HL-60/S4 treated with retinoic acid at 250 ng/mL for 4 days and 3 days (cell line): Measurements from ENCODE around the gene FIZ1.
"Not testable (repeated sequence)": the region's sequence is repeated elsewhere in the genome, so short reads cannot be mapped to it uniquely, and the experiment has no call there.

Experiments
- in situ Hi-C: fragments of 300-500 bp; cut with MboI; formaldehyde crosslinking; loops from 2 replicates; pipeline ENCODE4 v1.7.0; 2022; ENCODE audit warnings: low sequenced_read_pairs

The FIZ1 gene

GRCh38 chr19:55578761-55579747 is 20.3 kb downstream of the FIZ1 start:
- in situ Hi-C loops: no loop called here

- in situ Hi-C loops: no loop called here
Measured at GRCh38 chr19:55578031-55578760, 21.1 kb downstream of the FIZ1 start.

GRCh38 chr19:55576746-55577145 is 22.6 kb downstream of the FIZ1 start:
- in situ Hi-C loops: no loop called here

- in situ Hi-C loops: not testable (repeated sequence)
Measured at GRCh38 chr19:55573929-55574328, 25.4 kb downstream of the FIZ1 start.

- in situ Hi-C loops: not testable (repeated sequence)
Measured at GRCh38 chr19:55569477-55569876, 29.8 kb downstream of the FIZ1 start.

- in situ Hi-C loops: no loop called here
Measured at GRCh38 chr19:55567708-55568328, 31.5 kb downstream of the FIZ1 start.

- in situ Hi-C loops: no loop called here
Measured at GRCh38 chr19:55566823-55567222, 32.5 kb downstream of the FIZ1 start.

- in situ Hi-C loops: no loop called here
Measured at GRCh38 chr19:55563261-55563690, 36.0 kb downstream of the FIZ1 start.

GRCh38 chr19:55559684-55560083 is 39.6 kb downstream of the FIZ1 start:
- in situ Hi-C loops: no loop called here

GRCh38 chr19:55554741-55555152 is 44.6 kb downstream of the FIZ1 start:
- in situ Hi-C loops: no loop called here

GRCh38 chr19:55554302-55554701 is 45.0 kb downstream of the FIZ1 start:
- in situ Hi-C loops: no loop called here

- in situ Hi-C loops: no loop called here
Measured at GRCh38 chr19:55553217-55554182, 45.8 kb downstream of the FIZ1 start.

- in situ Hi-C loops: no loop called here
Measured at GRCh38 chr19:55552620-55553019, 46.7 kb downstream of the FIZ1 start.

GRCh38 chr19:55552206-55552605 is 47.1 kb downstream of the FIZ1 start:
- in situ Hi-C loops: no loop called here

- in situ Hi-C loops: no loop called here
Measured at GRCh38 chr19:55550321-55550650, 49.0 kb downstream of the FIZ1 start.

- in situ Hi-C loops: no loop called here
Measured at GRCh38 chr19:55549500-55550320, 49.6 kb downstream of the FIZ1 start.

GRCh38 chr19:55546822-55547614 is 52.3 kb downstream of the FIZ1 start:
- in situ Hi-C loops: no loop called here

GRCh38 chr19:55546011-55546410 is 53.3 kb downstream of the FIZ1 start:
- in situ Hi-C loops: no loop called here

- in situ Hi-C loops: no loop called here
Measured at GRCh38 chr19:55545443-55545842, 53.9 kb downstream of the FIZ1 start, which contains the start of gene SBK3. TSS of gene SBK3 (minus strand) at chr19:55545543. CDS start at chr19:55545543, 0 bp downstream.
